H9 (cell line): ENCODE measurements around the gene AGAP3. TPM values are rescaled to one million over a fixed set of nuclear protein-coding genes. Genes with fewer than 3 reads are reported as not detected.

Experiments
- DNase-seq: peaks from one replicate; pipeline ENCODE4 v3.0.0-alpha.2; 2017
- H2AFZ ChIP-seq: one replicate; pipeline ENCODE4 v1.6.1; 2013; ENCODE audit warnings: mild to moderate bottlenecking, low read length, control low read depth, moderate library complexity
- H2AK5ac ChIP-seq: 2 replicates; pipeline ENCODE4 v1.6.1; 2013; ENCODE audit warnings: low read length, control low read depth, mixed read lengths; ENCODE audit not compliant: insufficient read length
- H2BK120ac ChIP-seq: one replicate; pipeline ENCODE4 v1.6.1; 2013; ENCODE audit warnings: low read depth, mild to moderate bottlenecking, low read length, control low read depth, inconsistent platforms; ENCODE audit not compliant: poor library complexity, severe bottlenecking
- H2BK12ac ChIP-seq: 2 replicates; pipeline ENCODE4 v1.6.1; 2013; ENCODE audit warnings: low read length, control low read depth, mixed read lengths, low read depth; ENCODE audit not compliant: insufficient read length
- H2BK15ac ChIP-seq: 2 replicates; pipeline ENCODE4 v1.6.1; 2013; ENCODE audit warnings: low read depth, low read length, control low read depth
- H2BK20ac ChIP-seq: one replicate; pipeline ENCODE4 v1.6.1; 2013; ENCODE audit warnings: low read depth, mild to moderate bottlenecking, low read length, control low read depth, inconsistent platforms; ENCODE audit not compliant: poor library complexity, severe bottlenecking
- H2BK5ac ChIP-seq: 2 replicates; pipeline ENCODE4 v1.6.1; 2013; ENCODE audit warnings: low read length, control low read depth, mixed read lengths; ENCODE audit not compliant: insufficient read length
- H3K14ac ChIP-seq: 2 replicates; pipeline ENCODE4 v1.6.1; 2013; ENCODE audit warnings: low read length, control low read depth; ENCODE audit not compliant: insufficient read depth
- H3K18ac ChIP-seq: 2 replicates; pipeline ENCODE4 v1.6.1; 2013; ENCODE audit warnings: low read depth, mild to moderate bottlenecking, mixed read lengths, low read length, control low read depth; ENCODE audit not compliant: insufficient read length
- H3K23ac ChIP-seq: 2 replicates; pipeline ENCODE4 v1.6.1; 2013; ENCODE audit warnings: low read length, control low read depth, mixed read lengths, low read depth; ENCODE audit not compliant: insufficient read length
- H3K23me2 ChIP-seq: 2 replicates; pipeline ENCODE4 v1.6.1; 2013; ENCODE audit warnings: low read depth, mild to moderate bottlenecking, mixed read lengths, low read length, control low read depth; ENCODE audit not compliant: insufficient read length, poor library complexity, severe bottlenecking
- H3K27ac ChIP-seq: 2 replicates; pipeline ENCODE4 v1.5.1; 2013; ENCODE audit warnings: low read length, control low read depth, mixed read lengths, low read depth; ENCODE audit not compliant: insufficient read length
- H3K27me3 ChIP-seq: 2 replicates; pipeline ENCODE4 v1.6.1; 2013; ENCODE audit warnings: low read length, control low read depth, inconsistent platforms; ENCODE audit not compliant: insufficient read depth
- H3K4ac ChIP-seq: 2 replicates; pipeline ENCODE4 v1.6.1; 2013; ENCODE audit warnings: low read depth, mild to moderate bottlenecking, control low read depth, inconsistent platforms, low read length, moderate library complexity
- H3K4me1 ChIP-seq: 2 replicates; pipeline ENCODE4 v1.6.1; 2013; ENCODE audit warnings: low read length, control low read depth, inconsistent platforms; ENCODE audit not compliant: insufficient read depth
- H3K4me2 ChIP-seq: 2 replicates; pipeline ENCODE4 v1.6.1; 2013; ENCODE audit warnings: low read length, control low read depth, mixed read lengths; ENCODE audit not compliant: insufficient read length, insufficient read depth
- H3K56ac ChIP-seq: 2 replicates; pipeline ENCODE4 v1.6.1; 2013; ENCODE audit warnings: low read depth, mild to moderate bottlenecking, mixed read lengths, low read length, control low read depth; ENCODE audit not compliant: insufficient read length
- H3K79me1 ChIP-seq: 2 replicates; pipeline ENCODE4 v1.6.1; 2013; ENCODE audit warnings: low read depth, mild to moderate bottlenecking, moderate library complexity, low read length, control low read depth, inconsistent platforms; ENCODE audit not compliant: insufficient read depth, poor library complexity, severe bottlenecking
- H3K79me2 ChIP-seq: 2 replicates; pipeline ENCODE4 v1.6.1; 2013; ENCODE audit warnings: low read length, control low read depth, inconsistent platforms; ENCODE audit not compliant: insufficient read depth
- H3K9ac ChIP-seq: 2 replicates; pipeline ENCODE4 v1.6.1; 2013; ENCODE audit warnings: low read length, control low read depth, mixed read lengths; ENCODE audit not compliant: insufficient read length; ENCODE audit errors: extremely low read depth
- H3K9me3 ChIP-seq: one replicate; pipeline ENCODE4 v1.6.1; 2013; ENCODE audit warnings: low read depth, low read length, inconsistent platforms; ENCODE audit not compliant: control insufficient read depth
- H3T11ph ChIP-seq: one replicate; pipeline ENCODE4 v1.6.1; 2013; ENCODE audit warnings: mild to moderate bottlenecking, low read length, control low read depth, inconsistent platforms
- H4K20me1 ChIP-seq: one replicate; pipeline ENCODE4 v1.6.1; 2013; ENCODE audit not compliant: control insufficient read depth, insufficient read length, insufficient read depth
- H4K5ac ChIP-seq: 2 replicates; pipeline ENCODE4 v1.6.1; 2013; ENCODE audit warnings: low read depth, mild to moderate bottlenecking, mixed read lengths, low read length, control low read depth; ENCODE audit not compliant: insufficient read length
- H4K8ac ChIP-seq: replicated peaks from 2 replicates; pipeline ENCODE4 v1.6.1; 2013; ENCODE audit warnings: low read length, control low read depth, mixed read lengths, low read depth; ENCODE audit not compliant: insufficient read length
- H4K91ac ChIP-seq: 2 replicates; pipeline ENCODE4 v1.6.1; 2013; ENCODE audit warnings: low read depth, mild to moderate bottlenecking, moderate library complexity, mixed read lengths, low read length, control low read depth; ENCODE audit not compliant: insufficient read length
- H3K27ac Mint-ChIP-seq, 3 experiments: 2 replicates in 2 of 3; 3 replicates in 1 of 3; pipeline ENCODE4 v1.8.0; 2020 to 2021; ENCODE audit warnings: mixed read lengths in 3 of 3, mild to moderate bottlenecking in 1 of 3, moderate library complexity in 1 of 3
- H3K27me3 Mint-ChIP-seq: 2 replicates; pipeline ENCODE4 v1.8.0; 2021; ENCODE audit warnings: low read depth, mild to moderate bottlenecking, moderate library complexity, mixed read lengths
- H3K36me3 Mint-ChIP-seq, 3 experiments: 2 replicates in 2 of 3; 3 replicates in 1 of 3; pipeline ENCODE4 v1.8.0; 2020 to 2021; ENCODE audit warnings: low read depth in 3 of 3, mixed read lengths in 3 of 3; ENCODE audit not compliant: insufficient read depth in 1 of 3
- H3K4me1 Mint-ChIP-seq, 2 experiments: 2 replicates each; pipeline ENCODE4 v1.8.0; 2020; ENCODE audit warnings: mixed read lengths in 2 of 2
- H3K4me3 Mint-ChIP-seq, 2 experiments: 2 replicates in 1 of 2; 3 replicates in 1 of 2; pipeline ENCODE4 v1.8.0; 2020 to 2021; ENCODE audit warnings: mild to moderate bottlenecking in 2 of 2, mixed read lengths in 2 of 2, moderate library complexity in 1 of 2
- H3K9me3 Mint-ChIP-seq, 2 experiments: 2 replicates in 1 of 2; 3 replicates in 1 of 2; pipeline ENCODE4 v1.8.0; 2020; ENCODE audit warnings: mild to moderate bottlenecking in 2 of 2, mixed read lengths in 2 of 2, moderate library complexity in 1 of 2
- WGBS: extraction: QIAGEN DNeasy Blood & Tissue Kit; methylation state at CpG from one replicate; pipeline ENCODE4 v1.1.7; 2013; ENCODE audit warnings: missing lambda C conversion rate, low lambda C conversion rate, mixed read lengths; ENCODE audit not compliant: insufficient read length; ENCODE audit errors: extremely low coverage; 5-methylcytosine and 5-hydroxymethylcytosine counted together
- total RNA-seq: library from RNA; stranded (reverse); gene quantifications from 2 replicates; pipeline ENCODE4 v1.2.1, GENCODE V29; 2021
- TF ChIP-seq, protein P1 (sequence below): fragments of 200-600 bp; sonication (generic); conservative IDR thresholded peaks from 3 replicates; pipeline ENCODE4 v1.8.0; 2021; ENCODE audit warnings: antibody characterized with exemption, mild to moderate bottlenecking

The AGAP3 gene
- total RNA-seq, 1 experiment from 2014 or later, result 97.7 TPM

- no peak within 1 kb of the TSS for H3K4ac ChIP-seq
- Mint-ChIP-seq H3K36me3 (no peaks in the 10 kb centered on the region; a peak in 2 of 7 replicates), H3K27me3 (peaks cover 44% of the 10 kb centered on the region), H3K9me3 (peaks cover 3 to 5% of the 10 kb centered on the region in 2 experiments; a peak in 3 of 5 replicates), H3K4me1 (peaks cover 8 to 16% of the 10 kb centered on the region in 2 experiments; a peak in 3 of 4 replicates), H3K4me3 (peak within 1 kb of the TSS; percentile 52 to 80), H3K27ac (no peak within 1 kb of the TSS)
- no peak within 1 kb of the TSS for H2AFZ ChIP-seq
- no peaks in the 10 kb centered on the region for H3K79me2 ChIP-seq
- H3K56ac ChIP-seq, result no peak within 1 kb of the TSS
- H2BK15ac ChIP-seq, result no peak within 1 kb of the TSS; the same call in 1 of the 2 replicates
- H3T11ph ChIP-seq, result no peak within 1 kb of the TSS
- no peak within 1 kb of the TSS for H2BK5ac ChIP-seq
- H2BK12ac ChIP-seq, result no peak within 1 kb of the TSS
- H3K79me1 ChIP-seq, result no peaks in the 10 kb centered on the region
- no peak within 1 kb of the TSS for H4K91ac ChIP-seq
- no peak within 1 kb of the TSS for H4K5ac ChIP-seq
- TF ChIP-seq, protein P1, sequence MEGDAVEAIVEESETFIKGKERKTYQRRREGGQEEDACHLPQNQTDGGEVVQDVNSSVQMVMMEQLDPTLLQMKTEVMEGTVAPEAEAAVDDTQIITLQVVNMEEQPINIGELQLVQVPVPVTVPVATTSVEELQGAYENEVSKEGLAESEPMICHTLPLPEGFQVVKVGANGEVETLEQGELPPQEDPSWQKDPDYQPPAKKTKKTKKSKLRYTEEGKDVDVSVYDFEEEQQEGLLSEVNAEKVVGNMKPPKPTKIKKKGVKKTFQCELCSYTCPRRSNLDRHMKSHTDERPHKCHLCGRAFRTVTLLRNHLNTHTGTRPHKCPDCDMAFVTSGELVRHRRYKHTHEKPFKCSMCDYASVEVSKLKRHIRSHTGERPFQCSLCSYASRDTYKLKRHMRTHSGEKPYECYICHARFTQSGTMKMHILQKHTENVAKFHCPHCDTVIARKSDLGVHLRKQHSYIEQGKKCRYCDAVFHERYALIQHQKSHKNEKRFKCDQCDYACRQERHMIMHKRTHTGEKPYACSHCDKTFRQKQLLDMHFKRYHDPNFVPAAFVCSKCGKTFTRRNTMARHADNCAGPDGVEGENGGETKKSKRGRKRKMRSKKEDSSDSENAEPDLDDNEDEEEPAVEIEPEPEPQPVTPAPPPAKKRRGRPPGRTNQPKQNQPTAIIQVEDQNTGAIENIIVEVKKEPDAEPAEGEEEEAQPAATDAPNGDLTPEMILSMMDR, result no peak; the same call in 2 of the 3 replicates
- WGBS, result no CpG with 5 or more reads among the region's 101 CpGs
- H3K27ac ChIP-seq, result no peak within 1 kb of the TSS
- no peaks in the 10 kb centered on the region for H3K4me1 ChIP-seq
- no peak within 1 kb of the TSS for H3K9ac ChIP-seq
- H3K23ac ChIP-seq, result no peak within 1 kb of the TSS
- H2BK120ac ChIP-seq, result no peak within 1 kb of the TSS
- H4K20me1 ChIP-seq, result no peaks in the 10 kb centered on the region
- peak within 1 kb of the TSS; percentile 25 for H3K4me2 ChIP-seq
- peaks cover 45% of the 10 kb centered on the region for H3K27me3 ChIP-seq
- H2AK5ac ChIP-seq, result no peak within 1 kb of the TSS
- peaks cover 10% of the 10 kb centered on the region for H3K23me2 ChIP-seq
- peak within 1 kb of the TSS; percentile 41; the same call in 1 of the 2 replicates for H3K14ac ChIP-seq
- no peak within 1 kb of the TSS for H4K8ac ChIP-seq
- H2BK20ac ChIP-seq, result no peak within 1 kb of the TSS
- no peaks in the 10 kb centered on the region for H3K9me3 ChIP-seq
- no peak within 1 kb of the TSS for H3K18ac ChIP-seq
- peak; percentile 59 for DNase-seq
Measured at GRCh38 chr7:151167197-151167961, 81.1 kb downstream of the AGAP3 start, which contains the start of gene GBX1. Gene GBX1, minus strand, starts transcription at chr7:151167694. Its CDS starts 146 bp downstream, at chr7:151167548.
